Stimulated activated CD4-positive, alpha-beta T cell treated with anti-CD3 and anti-CD28 coated beads, Interleukin-4, amount 100 ng/mL, for 1 hour (primary cell): ENCODE data around the gene PROCA1.
A peak's percentile ranks its signal among the peaks of the same experiment; 100 is the strongest.
"Not testable (repeated sequence)": the region's sequence is repeated elsewhere in the genome, so short reads cannot be mapped to it uniquely, and the experiment has no call there.

Experiments used
- DNase-seq: peaks from one replicate; pipeline ENCODE4 v3.0.0-alpha.2; 2020

PROCA1 gene

GRCh38 chr17:28665994-28666393 lies 45.7 kb downstream of the PROCA1 start:
- no peak for DNase-seq

DNA sequence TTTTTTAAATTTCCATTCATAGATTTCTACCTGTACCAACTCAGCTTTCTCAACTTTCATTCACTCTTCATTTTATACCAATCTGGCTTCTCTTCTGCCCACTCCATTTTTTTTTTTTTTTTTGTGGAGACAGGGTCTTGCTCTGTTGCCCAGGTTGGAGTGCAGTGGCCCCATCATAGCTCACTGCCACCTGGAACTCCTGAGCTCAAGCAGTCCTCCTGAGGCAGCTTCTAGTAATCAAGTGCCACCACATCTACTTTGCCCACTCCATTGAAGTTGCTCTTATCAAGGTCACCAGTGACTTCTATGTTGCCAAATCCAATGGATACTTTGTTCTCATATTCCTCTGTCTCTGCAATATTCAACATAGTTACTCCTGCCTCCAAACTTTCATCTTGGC lies 48.0 kb downstream of the PROCA1 start:
- no peak for DNase-seq

DNA sequence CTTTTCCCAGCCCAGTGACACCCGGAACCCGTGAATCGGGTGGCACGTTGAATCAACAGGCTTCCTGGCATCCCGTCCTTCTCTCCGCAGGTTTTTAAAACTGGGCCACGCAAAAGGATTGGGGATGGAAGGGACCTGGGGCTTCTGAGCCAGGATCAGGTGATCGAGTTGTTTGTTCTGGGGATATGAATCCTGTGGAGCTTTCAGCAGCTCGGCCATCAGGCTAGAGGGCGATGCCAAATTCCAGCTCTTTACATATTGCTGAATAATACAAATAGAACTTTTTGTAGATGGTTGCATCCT lies 49.2 kb downstream of the PROCA1 start:
- DNase-seq, result no peak

- DNase-seq, result peak; percentile 96
These were observed 49.8 kb downstream of the PROCA1 start, which contains the start of the genes SDF2 and SUPT6H for GRCh38 chr17:28661635-28662526. SDF2 (minus strand) TSS chr17:28661906; CDS start chr17:28661876, 30 bp downstream. SUPT6H (plus strand) TSS chr17:28662205; CDS start chr17:28673402, 11,197 bp downstream.

DNA sequence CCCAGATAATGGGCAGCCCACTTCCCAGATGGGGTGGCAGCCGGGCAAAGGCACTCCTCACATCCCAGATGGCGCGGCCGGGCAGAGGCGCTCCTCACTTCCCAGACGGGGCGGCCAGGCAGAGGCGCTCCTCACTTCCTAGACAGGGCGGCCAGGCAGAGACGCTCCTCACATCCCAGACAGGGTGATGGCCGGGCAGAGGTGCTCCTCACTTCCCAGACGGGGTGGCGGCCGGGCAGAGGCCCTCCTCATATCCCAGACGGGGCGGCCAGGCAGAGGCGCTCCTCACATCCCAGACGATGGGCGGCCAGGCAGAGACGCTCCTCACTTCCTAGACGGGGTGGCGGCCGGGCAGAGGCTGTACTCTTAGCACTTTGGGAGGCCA lies 52.2 kb downstream of the PROCA1 start:
- not testable (repeated sequence) for DNase-seq

GRCh38 chr17:28658766-28659496 lies 52.8 kb downstream of the PROCA1 start:
- not testable (repeated sequence) for DNase-seq

GRCh38 chr17:28658342-28658741 lies 53.3 kb downstream of the PROCA1 start:
- DNase-seq, result not testable (repeated sequence)

DNA sequence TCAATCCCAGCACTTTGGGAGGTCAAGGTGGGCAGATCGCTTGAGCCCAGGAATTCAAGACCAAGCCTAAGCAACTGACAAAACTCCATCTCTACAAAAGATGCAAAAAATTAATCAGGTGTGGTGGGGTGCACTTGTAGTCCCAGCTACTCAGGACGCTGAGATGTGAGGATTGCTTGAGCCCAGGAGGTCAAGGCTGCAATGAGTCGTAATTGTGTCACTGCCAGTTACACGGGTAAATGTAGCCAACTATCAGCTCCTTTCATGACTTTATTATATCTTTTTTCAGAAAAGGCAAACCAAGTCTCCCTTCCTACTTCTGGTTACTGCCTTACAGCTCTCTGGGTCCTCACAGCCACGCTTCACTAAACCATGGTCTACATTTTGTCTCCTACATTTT lies 53.9 kb downstream of the PROCA1 start:
- no peak for DNase-seq

DNA sequence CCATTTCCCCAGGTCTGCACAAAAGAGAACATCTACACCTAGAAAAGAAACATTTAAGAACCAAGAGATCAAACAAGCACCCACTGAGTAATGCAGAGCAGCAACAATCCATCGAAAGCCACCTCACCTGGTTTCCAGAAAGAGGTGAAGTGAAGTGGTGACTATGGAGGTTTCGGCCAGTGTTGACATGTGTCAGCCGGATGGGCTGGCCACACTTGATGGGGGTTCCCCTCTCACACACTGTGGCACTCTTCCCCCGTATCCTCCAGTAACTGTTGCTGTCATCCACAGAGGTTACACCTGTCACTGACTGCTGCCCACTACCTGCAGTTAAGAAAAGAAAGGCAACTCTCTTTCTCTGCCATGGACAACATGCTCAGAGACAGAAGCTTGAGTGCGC lies 56.5 kb downstream of the PROCA1 start:
- no peak for DNase-seq
